Fibroblast of villous mesenchyme (primary cell): ENCODE results near the gene ELFN1. TPM values are rescaled to one million over a fixed set of nuclear protein-coding genes. Genes with fewer than 3 reads are reported as not detected.

Experiments
- total RNA-seq: library from RNA; depleted of rRNA; stranded (reverse); fragments of >200 nt; gene quantifications from 2 replicates; pipeline ENCODE4 v1.2.3, GENCODE V29; 2012

ELFN1 gene
- total RNA-seq, 1 donor: 0.86 TPM

Other genes with a start within 250 kb of the ELFN1 start
- 25.4 and 34.5 TPM in 2 replicates for gene MICALL2, start 210.8 kb upstream of the ELFN1 start, total RNA-seq
- gene INTS1, start 165.9 kb upstream of the ELFN1 start, total RNA-seq: 45.3 and 69.9 TPM in 2 replicates
- gene MAFK, start 139.6 kb upstream of the ELFN1 start, total RNA-seq: 21.6 and 26.4 TPM in 2 replicates
- gene TMEM184A, start 114.1 kb upstream of the ELFN1 start, total RNA-seq: 0.64 and 0.86 TPM in 2 replicates
- 24.6 and 30.9 TPM in 2 replicates for gene PSMG3, start 100.2 kb upstream of the ELFN1 start, total RNA-seq